Fibroblast of pulmonary artery (primary cell): ENCODE data around the gene TTC36.

ENCODE experiments used
- DNase-seq: peaks from one replicate; pipeline ENCODE4 v3.0.0-alpha.2; 2010; ENCODE audit warnings: low read depth
- H3K4me3 ChIP-seq: replicated peaks from 2 replicates; pipeline ENCODE4 v1.5.1; 2011; ENCODE audit warnings: low read depth, mild to moderate bottlenecking, control low read depth, low read length, moderate library complexity
- CTCF ChIP-seq: IDR thresholded peaks from 2 replicates; pipeline ENCODE4 v1.5.1; 2011; ENCODE audit warnings: mild to moderate bottlenecking, control low read depth, low read length, inconsistent platforms; ENCODE audit errors: missing control alignments

TTC36 gene

GRCh38 chr11:118503216-118503615, 24.1 kb upstream of the TTC36 start:
- DNase-seq = no peak
- no peak for TF ChIP-seq CTCF
- H3K4me3 ChIP-seq = no peak overlapping the region

GRCh38 chr11:118511601-118512000, 15.7 kb upstream of the TTC36 start:
- no peak overlapping the region for H3K4me3 ChIP-seq
- no peak for TF ChIP-seq CTCF
- DNase-seq = no peak

GRCh38 chr11:118514103-118514502, 13.2 kb upstream of the TTC36 start:
- H3K4me3 ChIP-seq = no peak overlapping the region
- DNase-seq = no peak
- no peak for TF ChIP-seq CTCF

- H3K4me3 ChIP-seq = no peak overlapping the region
- TF ChIP-seq CTCF = no peak
- DNase-seq = no peak
Measured at GRCh38 chr11:118519549-118519948, 7.7 kb upstream of the TTC36 start.

GRCh38 chr11:118521892-118522311, 5.4 kb upstream of the TTC36 start:
- peak; percentile 4 for DNase-seq
- H3K4me3 ChIP-seq = no peak overlapping the region
- no peak for TF ChIP-seq CTCF

- TF ChIP-seq CTCF = peak; percentile 64
- no peak overlapping the region for H3K4me3 ChIP-seq
- peak; percentile 57 for DNase-seq
Measured at GRCh38 chr11:118522571-118523072, 4.7 kb upstream of the TTC36 start.

GRCh38 chr11:118524356-118524755, 2.9 kb upstream of the TTC36 start:
- no peak for TF ChIP-seq CTCF
- DNase-seq = no peak
- no peak overlapping the region for H3K4me3 ChIP-seq
